K562 (cell line): Measurements from ENCODE around the gene HPCAL1. TPM values are rescaled to one million over a fixed set of nuclear protein-coding genes. Genes with fewer than 3 reads are reported as not detected.

ENCODE experiments used
- ATAC-seq: fragments of 200-7000 bp; cut with Tn5 transposase; 3 replicates; pipeline ENCODE4 v1.9.1; 2020; ENCODE audit warnings: moderate library complexity
- BruUV-seq: library from RNA; stranded (reverse); fragments of 400-500 nt; replicated peaks from 2 replicates; lab custom pipeline; 2021; lab: Mats Ljungman, UMichigan
- CTCF ChIA-PET: fragments of 300-600 bp; formaldehyde crosslinking; extraction: SDS; loops from one replicate; lab custom pipeline; 2021; ENCODE audit warnings: low intra/inter-chr PET ratio; lab: Yijun Ruan, JAX
- POLR2A ChIA-PET: fragments of 300-600, 350-650 bp; sonication (Branson Sonifier 250); formaldehyde crosslinking; extraction: SDS; loops from one replicate; lab custom pipeline; 2021; ENCODE audit warnings: antibody characterized with exemption, inconsistent platforms; lab: Yijun Ruan, JAX
- DNase-seq, 4 experiments: peaks; one replicate each; pipeline versions ENCODE4 v3.0.0 to v3.0.0-alpha.2; 2011 to 2018; ENCODE audit warnings: low spot score in 3 of 4, mixed read lengths in 3 of 4; ENCODE audit errors: extremely low read depth in 1 of 4
- FAIRE-seq: peaks from 2 replicates; lab custom pipeline; 2011; peaks lifted over from hg19 to GRCh38; lab: Jason Lieb, UNC
- H2AFZ ChIP-seq: 2 replicates; pipeline ENCODE4 v1.6.0; 2011; ENCODE audit warnings: low read depth, low read length, control low read depth, inconsistent platforms
- H3K27ac ChIP-seq: fragments of 200-600 bp; 3 replicates; pipeline ENCODE4 v1.8.0; 2011; ENCODE audit warnings: low read depth, mild to moderate bottlenecking, control low read depth, inconsistent platforms, low read length, moderate library complexity, mixed read lengths; ENCODE audit errors: extremely low read depth
- H3K27me3 ChIP-seq, 2 experiments: fragments of 300-600 bp in 1 of 2; 2 replicates in 1 of 2; 3 replicates in 1 of 2; pipeline versions ENCODE4 v1.6.0 to v1.8.0; 2011; ENCODE audit warnings: inconsistent platforms in 2 of 2, low read length in 2 of 2, mild to moderate bottlenecking in 1 of 2, mixed read lengths in 1 of 2, moderate library complexity in 1 of 2; ENCODE audit not compliant: control insufficient read depth in 2 of 2, insufficient read depth in 2 of 2
- H3K36me3 ChIP-seq: fragments of 300-600 bp; 3 replicates; pipeline ENCODE4 v1.8.0; 2011; ENCODE audit warnings: mild to moderate bottlenecking, low read length, inconsistent platforms; ENCODE audit not compliant: control insufficient read depth, insufficient read depth
- H3K4me1 ChIP-seq, 2 experiments: fragments of 200-600 bp in 1 of 2; replicated peaks in 1 of 2; 2 replicates in 1 of 2; 3 replicates in 1 of 2; pipeline versions ENCODE4 v1.5.1 to v1.8.0; 2011; ENCODE audit warnings: inconsistent platforms in 2 of 2, low read length in 2 of 2, mild to moderate bottlenecking in 1 of 2, mixed read lengths in 1 of 2, moderate library complexity in 1 of 2; ENCODE audit not compliant: control insufficient read depth in 2 of 2, insufficient read depth in 2 of 2
- H3K4me2 ChIP-seq: 2 replicates; pipeline ENCODE4 v1.6.1; 2011; ENCODE audit warnings: low read length, control low read depth, inconsistent platforms, mixed read lengths; ENCODE audit not compliant: insufficient read depth
- H3K4me3 ChIP-seq: fragments of 200-600 bp; sonication (generic), shearing (Covaris generic); 2 replicates; pipeline ENCODE4 v1.5.1; 2016; ENCODE audit warnings: control low read depth, inconsistent platforms
- H3K79me2 ChIP-seq: fragments of 200-600 bp; 3 replicates; pipeline ENCODE4 v1.8.0; 2011; ENCODE audit warnings: low read length, inconsistent platforms; ENCODE audit not compliant: control insufficient read depth, insufficient read depth
- H3K9ac ChIP-seq, 2 experiments: 2 replicates each; pipeline versions ENCODE4 v1.6.0 to v1.6.1; 2011; ENCODE audit warnings: low read depth in 2 of 2, low read length in 2 of 2, control low read depth in 1 of 2, inconsistent platforms in 1 of 2, mild to moderate bottlenecking in 1 of 2, mixed read lengths in 1 of 2; ENCODE audit not compliant: insufficient read depth in 1 of 2
- H3K9me1 ChIP-seq: one replicate; pipeline ENCODE4 v1.6.0; 2011; ENCODE audit warnings: inconsistent platforms, mild to moderate bottlenecking, low read length, moderate library complexity; ENCODE audit not compliant: control insufficient read depth, insufficient read depth
- H3K9me3 ChIP-seq: replicated peaks from 2 replicates; pipeline ENCODE4 v1.5.1; 2011; ENCODE audit warnings: low read depth, low read length, inconsistent platforms; ENCODE audit not compliant: control insufficient read depth, insufficient read depth
- H4K20me1 ChIP-seq: replicated peaks from 2 replicates; pipeline ENCODE4 v1.6.1; 2011; ENCODE audit warnings: low read length, inconsistent platforms, mixed read lengths; ENCODE audit not compliant: control insufficient read depth, insufficient read depth
- ADNP ChIP-seq: fragments of 200-800 bp; sonication (Bioruptor generic); IDR thresholded peaks from 2 replicates; pipeline ENCODE4 v1.6.1; 2016; ENCODE audit warnings: missing genetic modification characterization, missing compliant biosample characterization
- BMI1 ChIP-seq: fragments of 150-350 bp; IDR thresholded peaks from 2 replicates; pipeline ENCODE4 v1.6.1; 2014; ENCODE audit warnings: low read length
- CBFB ChIP-seq: sonication (generic); formaldehyde crosslinking; IDR thresholded peaks from 2 replicates; pipeline ENCODE4 v1.4.0; 2020; ENCODE audit warnings: mild to moderate bottlenecking, missing genetic modification reagents
- GTF3C2 ChIP-seq: IDR thresholded peaks from 3 replicates; pipeline ENCODE4 v1.6.1; 2011; ENCODE audit warnings: borderline replicate concordance, mild to moderate bottlenecking, moderate library complexity; ENCODE audit not compliant: insufficient read length; ENCODE audit errors: extremely low read depth
- LARP7 ChIP-seq: fragments of 450-650 bp; IDR thresholded peaks from 2 replicates; pipeline ENCODE4 v1.6.1; 2016
- MTF1 ChIP-seq: fragments of 250-450 bp; sonication (Bioruptor Pico); IDR thresholded peaks from 2 replicates; pipeline ENCODE4 v1.9.0; 2021; ENCODE audit warnings: moderate library complexity, mild to moderate bottlenecking, inconsistent platforms, borderline replicate concordance
- NCOA6 ChIP-seq: fragments of 450-650 bp; IDR thresholded peaks from 2 replicates; pipeline ENCODE4 v1.6.1; 2017; ENCODE audit warnings: mild to moderate bottlenecking
- SP2 ChIP-seq: IDR thresholded peaks from 2 replicates; pipeline ENCODE4 v1.6.1; 2011; ENCODE audit warnings: mild to moderate bottlenecking, low read depth, low read length, moderate library complexity; ENCODE audit not compliant: poor library complexity, severe bottlenecking; ENCODE audit errors: extremely low read depth
- ZFX ChIP-seq: sonication (generic); formaldehyde crosslinking; IDR thresholded peaks from 2 replicates; pipeline ENCODE4 v1.8.0; 2022; ENCODE audit warnings: mild to moderate bottlenecking, missing genetic modification reagents, moderate library complexity
- ZNF696 ChIP-seq: fragments of 250-450 bp; sonication (Bioruptor Pico); conservative IDR thresholded peaks from 2 replicates; pipeline ENCODE4 v1.4.0; 2020; ENCODE audit warnings: mild to moderate bottlenecking, moderate library complexity
- ZNF764 ChIP-seq: fragments of 250-450 bp; sonication (Bioruptor Pico); IDR thresholded peaks from 2 replicates; pipeline ENCODE4 v1.4.0; 2020; ENCODE audit warnings: low read depth, mild to moderate bottlenecking, moderate library complexity
- WGBS: fragments of 100-300 bp; shearing (Covaris generic); methylation state at CpG from one replicate; pipeline ENCODE4 v1.1.6; 2016; ENCODE audit warnings: low coverage, mixed read lengths; ENCODE audit not compliant: insufficient coverage; ENCODE audit errors: missing lambda C conversion rate; 5-methylcytosine and 5-hydroxymethylcytosine counted together
- in situ Hi-C: fragments of 300-500 bp; cut with MboI; formaldehyde crosslinking; loops from 4 replicates; pipeline ENCODE4 v1.15.0; 2018; ENCODE audit warnings: inconsistent platforms, mixed read lengths
- intact Hi-C: fragments of 100-400 bp; cut with micrococcal nuclease; formaldehyde crosslinking; loops from 2 replicates; pipeline ENCODE4 v1.14.2; 2022
- polyA plus RNA-seq, 8 experiments: library from polyadenylated mRNA; depleted of rRNA in 4 of 8; stranded (reverse) in 5 of 8; unstranded in 3 of 8; fragments of >200 nt; fragmentation: Nextera tagmentation in 2 of 8; fragmentation: Illumina TruSeq in 1 of 8; extraction: Ambion mirVana in 2 of 8; extraction: Trizol in 1 of 8; gene quantifications; 2 replicates each; pipeline versions ENCODE4 v1.2.1 to v1.2.3, GENCODE V29; 2011 to 2014; ENCODE audit warnings: inconsistent platforms in 1 of 8, missing spikeins in 1 of 8
- total RNA-seq, 7 experiments: library from RNA; depleted of rRNA in 6 of 7; stranded (reverse); fragments of >200 nt in 6 of 7; fragmentation: Illumina TruSeq in 2 of 7; extraction: Trizol in 2 of 7; gene quantifications; 2 replicates each; pipeline versions ENCODE4 v1.2.1 to v1.2.3, GENCODE V29; 2011 to 2021; ENCODE audit warnings: low replicate concordance in 1 of 7
- TF ChIP-seq, protein P1 (sequence below), 2 experiments: IDR thresholded peaks in 1 of 2; conservative IDR thresholded peaks in 1 of 2; 2 replicates each; pipeline ENCODE4 v1.6.1; 2016; ENCODE audit warnings: low read depth in 2 of 2, mild to moderate bottlenecking in 1 of 2, missing compliant biosample characterization in 1 of 2, missing genetic modification characterization in 1 of 2, moderate library complexity in 1 of 2

The HPCAL1 gene
- total and polyA plus RNA-seq, 9 of the 15 experiments (the other 6 are each of a cell fraction or from before 2014, with no cell fraction given), result 2.7 to 65.5 (median 23.9) TPM

GRCh38 chr2:10381997-10382353 lies 79.3 kb downstream of the HPCAL1 start (continued):
- TF ChIP-seq, protein P1, sequence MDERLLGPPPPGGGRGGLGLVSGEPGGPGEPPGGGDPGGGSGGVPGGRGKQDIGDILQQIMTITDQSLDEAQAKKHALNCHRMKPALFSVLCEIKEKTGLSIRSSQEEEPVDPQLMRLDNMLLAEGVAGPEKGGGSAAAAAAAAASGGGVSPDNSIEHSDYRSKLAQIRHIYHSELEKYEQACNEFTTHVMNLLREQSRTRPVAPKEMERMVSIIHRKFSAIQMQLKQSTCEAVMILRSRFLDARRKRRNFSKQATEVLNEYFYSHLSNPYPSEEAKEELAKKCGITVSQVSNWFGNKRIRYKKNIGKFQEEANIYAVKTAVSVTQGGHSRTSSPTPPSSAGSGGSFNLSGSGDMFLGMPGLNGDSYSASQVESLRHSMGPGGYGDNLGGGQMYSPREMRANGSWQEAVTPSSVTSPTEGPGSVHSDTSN (CRISPR knock-in tag; IDR thresholded peaks at IDR 0.05; ENCODE audit: low read depth), result no peak
- TF ChIP-seq, protein P1 (tag; conservative IDR thresholded peaks at IDR 0.05; ENCODE audit: low read depth), result no peak
- TF ChIP-seq ZNF696 (CRISPR knock-in tag) (no peak), CBFB (no peak), SP2 (no peak)

DNA sequence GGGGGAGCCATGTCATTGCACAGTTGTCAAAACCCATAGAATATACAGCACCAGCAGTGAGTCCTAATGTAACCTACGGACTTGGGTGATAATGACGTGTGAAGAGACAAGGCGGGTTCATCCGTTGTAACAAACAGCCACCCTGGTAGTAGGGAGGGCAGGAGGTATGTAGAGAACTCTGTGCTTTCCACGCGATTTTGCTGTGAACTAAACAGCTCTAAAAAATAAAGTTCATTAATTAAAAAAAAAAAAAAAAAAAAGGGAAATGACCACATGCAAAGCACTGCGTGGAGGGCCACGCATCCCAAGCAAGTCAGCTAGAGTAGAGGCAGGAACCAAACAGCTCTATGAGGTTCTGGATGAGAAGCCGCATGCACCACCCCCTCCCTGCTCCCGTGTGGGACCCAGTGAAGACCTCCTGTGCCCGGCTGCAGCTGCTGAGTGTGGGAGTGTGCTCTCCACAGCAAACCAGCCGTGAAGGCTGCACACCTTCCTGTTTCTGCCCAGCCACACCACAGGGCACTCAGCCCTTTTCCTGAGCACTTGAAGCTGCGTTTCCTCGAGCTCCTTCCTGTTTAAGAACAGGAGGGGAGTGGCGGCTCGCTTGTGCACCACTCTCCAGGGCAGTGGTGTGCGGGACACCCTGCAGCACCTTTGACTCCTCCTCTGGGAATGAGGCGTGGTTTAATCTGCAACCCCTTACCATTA lies 79.8 kb downstream of the HPCAL1 start:
- Histone ChIP-seq H3K4me1 (peaks cover 12 to 41% of the 10 kb centered on the region in 2 experiments; a peak in 4 of 5 replicates), H3K27ac (no peak overlapping the region), H3K79me2 (peaks cover 37% of the 10 kb centered on the region), H3K9ac (peak overlapping the region in 1 of 2 experiments; percentile 1; a peak in 1 of 4 replicates), H3K9me1 (peaks cover 3% of the 10 kb centered on the region), H3K36me3 (no peaks in the 10 kb centered on the region), H3K4me2 (no peak overlapping the region), H3K27me3 (no peaks in the 10 kb centered on the region), H3K9me3 (no peaks in the 10 kb centered on the region), H2AFZ (no peak overlapping the region), H4K20me1 (peaks cover 51% of the 10 kb centered on the region), H3K4me3 (no peak overlapping the region)
- BruUV-seq, result no TSS peak
- CTCF ChIA-PET, result no interaction called here
- FAIRE-seq (no peak), DNase-seq (no peak), ATAC-seq (no peak; the same call in 2 of the 3 replicates)
- POLR2A ChIA-PET, result interaction anchor here (0.7 to 1.4 kb wide), 3 partner anchors 9 to 251 kb away, joined by 3 to 4 read pairs (median 4); no protein-coding TSS in a partner anchor
- 34% methylated on average over 16 of the region's 18 CpGs for WGBS
- in situ Hi-C loops (no loop called here), intact Hi-C loops (no loop called here)
- TF ChIP-seq LARP7 (no peak), ZNF764 (CRISPR knock-in tag) (no peak), MTF1 (no peak), BMI1 (no peak), NCOA6 (no peak), ZFX (CRISPR knock-in tag) (no peak), GTF3C2 (no peak), ADNP (no peak)
